Dermis microvascular lymphatic vessel endothelial cell (primary cell): Measurements from ENCODE around the gene COL13A1. TPM values are rescaled to one million over a fixed set of nuclear protein-coding genes. Genes with fewer than 3 reads are reported as not detected.

Experiments used
- DNase-seq, 2 donors: peaks; one replicate each; pipeline versions ENCODE4 v3.0.0 to v3.0.0-alpha.2; 2010; ENCODE audit warnings: low read depth in 2 of 2
- total RNA-seq: library from RNA; depleted of rRNA; stranded (reverse); fragments of >200 nt; gene quantifications from 2 replicates; pipeline ENCODE4 v1.2.1, GENCODE V29; 2014

Gene COL13A1
- total RNA-seq, 1 donor from 2014 or later, result 4.7 TPM

DNA sequence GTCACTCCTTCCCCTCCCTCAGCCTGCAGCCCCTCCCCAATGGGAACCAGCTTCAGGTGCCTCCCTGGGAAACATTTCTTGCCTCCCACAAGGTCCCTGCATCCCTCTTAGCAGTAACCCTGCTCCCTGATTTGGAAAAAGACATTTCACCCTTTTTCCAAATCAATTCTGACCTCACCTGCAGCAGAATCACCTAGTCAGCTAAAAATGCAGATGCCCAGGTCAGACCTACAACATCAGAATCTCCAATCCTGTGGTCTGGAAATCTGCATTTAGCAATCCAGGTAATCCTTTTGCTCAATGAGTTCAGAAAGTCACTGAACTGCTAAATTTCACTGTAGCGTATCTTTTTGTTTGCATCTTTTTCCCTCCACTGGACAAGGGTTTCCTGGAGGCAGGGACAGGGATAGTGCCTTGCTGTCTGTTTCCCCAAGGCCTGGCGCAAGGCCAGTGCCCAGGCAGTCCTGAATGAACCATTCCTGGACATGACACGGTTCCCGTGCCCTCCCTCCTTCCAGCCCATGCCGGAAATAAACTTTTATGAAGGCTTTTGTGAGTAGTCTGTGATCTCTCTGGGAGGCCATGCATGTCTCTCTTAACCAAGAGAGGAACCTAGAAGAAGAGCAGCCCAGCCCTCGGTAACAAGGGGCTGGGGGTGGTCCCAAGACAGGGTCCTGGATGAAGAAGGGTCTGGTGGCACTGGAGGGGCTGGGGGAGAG lies 44.0 kb downstream of the COL13A1 start:
- peak; percentile 45 to 82 for DNase-seq

DNA sequence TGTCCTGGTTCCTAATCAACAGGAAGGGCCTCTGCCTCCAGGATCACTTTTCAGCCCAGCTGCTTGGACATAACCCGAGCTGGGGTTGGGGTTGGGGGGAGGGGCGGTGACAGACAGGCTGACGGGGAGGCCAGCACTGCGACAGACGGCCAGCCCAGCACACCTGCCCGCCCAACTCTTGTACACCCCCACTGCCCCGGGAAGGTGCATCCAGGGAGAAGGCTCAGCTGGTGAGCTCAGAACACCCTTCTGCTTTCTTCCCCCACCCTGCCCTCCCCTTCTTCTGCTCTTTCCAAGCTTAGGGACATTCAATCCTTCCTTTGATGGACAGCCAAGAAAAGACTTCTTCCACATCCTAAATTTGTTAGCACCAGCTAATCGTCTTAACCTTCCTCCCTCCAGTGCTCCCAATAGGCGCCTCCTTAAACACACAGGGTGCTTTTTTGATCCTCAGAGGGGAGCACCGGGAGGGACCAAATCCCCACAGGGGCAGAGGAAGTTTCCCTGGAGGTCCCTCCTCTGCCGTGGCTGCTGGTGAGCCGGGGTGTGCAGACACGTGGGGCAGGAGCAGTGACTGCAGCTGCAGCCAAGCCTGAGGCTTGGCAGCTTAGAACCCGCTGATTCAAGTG lies 44.7 kb downstream of the COL13A1 start:
- no peak for DNase-seq

DNA sequence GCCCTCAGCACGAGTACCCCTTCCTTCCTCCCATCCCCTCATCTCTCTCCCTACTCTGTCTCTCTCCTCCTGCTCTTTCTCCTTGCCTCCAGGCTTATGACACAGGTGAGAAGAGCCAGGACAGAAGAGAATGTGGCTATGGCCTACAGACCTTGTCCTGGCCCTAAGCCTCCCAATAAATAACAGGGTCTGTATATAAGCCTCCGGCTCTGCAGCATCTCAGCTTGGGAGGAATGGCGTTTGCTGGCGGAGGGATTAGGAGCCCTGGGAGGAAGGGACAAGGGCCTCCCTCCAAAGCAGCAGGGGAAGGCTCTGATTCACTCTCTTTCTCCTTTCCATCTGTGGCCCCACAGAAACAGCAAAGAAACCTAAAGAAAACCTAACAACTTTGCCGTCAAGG lies 45.8 kb downstream of the COL13A1 start:
- DNase-seq, result no peak

DNA sequence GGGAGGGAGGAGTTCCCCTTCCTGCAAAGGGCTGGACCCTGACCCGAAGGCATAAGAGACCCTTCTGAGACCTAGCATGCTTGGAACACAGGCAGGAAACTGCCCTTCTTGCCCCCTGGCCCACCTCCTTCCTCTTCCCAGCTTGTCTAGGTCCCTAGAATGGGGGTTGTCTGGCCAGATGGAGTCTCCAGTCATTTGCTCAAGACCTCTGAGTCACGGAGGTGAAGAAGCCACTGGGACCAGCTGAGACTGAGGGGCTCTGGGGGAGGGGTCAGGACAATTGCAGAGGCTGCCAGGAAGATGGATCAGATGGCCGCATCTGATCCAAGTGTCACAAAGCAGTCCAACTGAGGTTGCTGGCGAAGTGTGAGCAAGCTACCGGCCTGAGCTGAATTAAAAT lies 46.2 kb downstream of the COL13A1 start:
- DNase-seq, result peak in 1 of 2 donors; percentile 26

DNA sequence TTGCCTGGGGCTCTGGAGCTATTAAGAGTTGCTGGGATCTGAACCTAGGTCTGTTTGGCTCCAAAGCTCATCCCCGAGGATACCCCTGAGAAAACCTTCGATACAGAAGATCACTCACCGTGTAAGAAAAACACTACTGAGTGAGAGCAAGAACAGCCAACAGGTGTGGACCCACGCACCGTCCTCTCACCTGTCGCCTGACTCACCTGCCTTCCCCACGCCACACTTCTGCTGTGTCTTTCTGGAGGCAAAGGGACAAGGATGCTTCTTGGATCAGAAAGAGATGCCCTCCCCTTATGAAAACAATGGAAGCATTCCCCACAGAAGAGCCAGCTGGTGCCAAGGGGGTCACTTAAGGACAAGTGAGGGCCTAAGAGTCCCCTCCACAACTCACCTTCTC lies 46.7 kb downstream of the COL13A1 start:
- no peak for DNase-seq

DNA sequence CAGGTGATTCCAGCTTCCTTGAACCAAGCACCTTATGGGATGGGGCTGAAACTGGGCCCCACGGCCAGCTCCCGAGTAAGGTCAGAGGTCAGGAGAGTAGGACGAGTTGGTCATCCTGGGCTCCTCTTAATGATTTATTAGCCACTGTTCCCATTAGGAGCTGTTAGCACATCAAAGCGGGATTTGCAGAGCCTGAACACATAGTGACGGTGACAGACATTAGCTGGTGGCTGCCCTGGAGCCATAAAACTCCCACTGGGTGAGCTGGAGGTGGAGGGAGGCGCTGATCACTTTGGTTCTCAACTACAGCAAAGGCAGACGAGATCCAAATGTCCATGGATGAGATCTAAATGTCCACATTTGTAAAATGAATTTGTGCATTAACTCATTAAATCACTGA lies 48.1 kb downstream of the COL13A1 start:
- no peak for DNase-seq

DNA sequence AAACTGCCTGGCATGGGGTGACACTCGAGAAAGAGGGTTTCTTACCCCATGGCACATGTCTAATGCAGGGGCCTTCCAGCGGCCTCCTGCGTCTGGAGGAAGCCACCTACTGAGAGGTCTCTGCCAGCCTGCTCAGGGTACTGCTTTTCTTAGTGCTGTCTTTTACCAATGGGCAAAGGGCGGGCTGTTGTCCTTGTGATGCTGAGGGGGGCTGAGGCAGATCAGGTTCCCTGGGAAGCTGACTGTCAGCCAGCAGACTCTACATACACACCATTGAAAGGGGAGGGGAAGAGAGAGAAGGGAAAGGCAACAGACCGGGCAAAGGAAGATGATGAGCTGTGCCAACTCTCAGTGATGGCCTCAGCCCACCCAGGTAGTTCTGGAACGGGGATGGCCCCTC lies 48.7 kb downstream of the COL13A1 start:
- DNase-seq, result no peak

DNA sequence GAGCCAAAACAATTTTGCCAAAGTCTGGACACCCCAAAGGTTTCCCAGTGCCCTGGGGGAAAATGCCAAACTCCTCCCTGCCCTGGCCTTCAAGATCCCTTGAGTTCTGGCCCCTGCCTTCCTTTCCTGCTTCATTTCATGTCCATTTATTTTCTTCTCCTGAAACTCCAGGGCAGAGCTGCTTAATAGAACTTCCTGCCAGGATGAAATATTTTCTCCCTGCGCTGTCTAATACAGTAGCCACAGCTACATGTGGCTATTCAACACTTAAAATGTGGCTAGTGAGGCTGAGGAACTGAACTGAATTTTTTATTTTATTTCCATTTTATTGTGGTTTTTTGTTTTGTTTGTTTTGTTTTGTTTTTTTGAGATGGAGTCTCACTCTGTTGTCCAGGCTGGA lies 49.6 kb downstream of the COL13A1 start:
- DNase-seq, result no peak

DNA sequence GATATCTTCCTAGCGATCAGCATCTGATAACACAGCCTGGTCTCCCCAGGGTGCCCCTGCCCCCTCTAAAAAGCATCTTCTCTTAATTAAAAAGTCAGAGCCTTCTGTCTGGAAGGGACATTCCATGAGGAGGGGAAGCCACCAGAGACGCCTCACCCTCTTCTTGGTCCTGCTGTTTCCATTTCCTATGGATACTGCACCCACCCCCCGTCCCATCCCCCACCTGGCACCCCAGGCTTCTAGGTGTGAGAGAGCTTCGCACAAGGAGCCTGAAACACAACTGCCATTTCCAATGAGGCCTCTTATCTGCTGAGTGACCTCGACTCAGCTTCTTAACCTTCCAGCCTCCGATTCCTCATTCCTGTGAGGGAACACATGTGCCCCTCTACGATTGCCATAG lies 51.4 kb downstream of the COL13A1 start:
- DNase-seq, result no peak

DNA sequence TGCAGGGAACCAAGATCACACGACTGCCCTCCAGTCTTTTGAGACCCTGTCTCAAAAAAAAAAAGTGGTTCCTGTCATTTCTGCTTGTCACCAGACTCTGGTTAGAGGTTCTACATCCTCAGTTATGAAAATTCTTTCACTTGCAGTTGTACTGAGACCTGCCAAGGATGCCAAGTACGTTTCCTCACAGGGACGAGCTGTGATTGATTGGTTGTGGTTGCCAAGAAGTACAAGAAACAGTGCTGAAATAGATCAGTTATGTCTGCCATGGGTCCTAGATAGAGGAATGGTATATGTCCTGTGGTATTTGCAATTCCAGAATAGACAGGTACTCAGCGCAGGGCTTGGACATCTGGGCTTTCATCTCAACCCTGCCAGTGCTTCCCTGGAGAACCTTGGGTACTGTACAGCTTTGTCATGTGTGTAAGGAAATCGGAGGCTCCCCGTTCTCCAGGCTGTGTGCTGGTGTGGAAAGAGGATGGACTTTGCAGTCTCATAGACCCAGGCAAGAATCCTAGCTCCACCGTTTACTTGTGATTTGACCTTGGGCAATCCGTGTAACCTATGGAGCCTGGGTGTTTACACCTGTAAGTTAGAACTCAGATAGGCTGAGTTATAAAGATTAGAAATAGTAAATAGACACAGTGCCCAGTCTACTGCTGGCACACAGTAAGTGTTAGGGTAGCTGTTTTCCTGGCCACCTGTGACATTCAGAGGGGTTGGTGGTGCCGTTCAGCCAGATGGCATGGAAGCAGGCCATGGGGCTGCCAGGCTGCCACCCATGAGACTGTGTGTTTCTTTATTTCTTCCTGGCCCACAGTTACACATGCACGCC lies 53.0 kb downstream of the COL13A1 start:
- no peak for DNase-seq

DNA sequence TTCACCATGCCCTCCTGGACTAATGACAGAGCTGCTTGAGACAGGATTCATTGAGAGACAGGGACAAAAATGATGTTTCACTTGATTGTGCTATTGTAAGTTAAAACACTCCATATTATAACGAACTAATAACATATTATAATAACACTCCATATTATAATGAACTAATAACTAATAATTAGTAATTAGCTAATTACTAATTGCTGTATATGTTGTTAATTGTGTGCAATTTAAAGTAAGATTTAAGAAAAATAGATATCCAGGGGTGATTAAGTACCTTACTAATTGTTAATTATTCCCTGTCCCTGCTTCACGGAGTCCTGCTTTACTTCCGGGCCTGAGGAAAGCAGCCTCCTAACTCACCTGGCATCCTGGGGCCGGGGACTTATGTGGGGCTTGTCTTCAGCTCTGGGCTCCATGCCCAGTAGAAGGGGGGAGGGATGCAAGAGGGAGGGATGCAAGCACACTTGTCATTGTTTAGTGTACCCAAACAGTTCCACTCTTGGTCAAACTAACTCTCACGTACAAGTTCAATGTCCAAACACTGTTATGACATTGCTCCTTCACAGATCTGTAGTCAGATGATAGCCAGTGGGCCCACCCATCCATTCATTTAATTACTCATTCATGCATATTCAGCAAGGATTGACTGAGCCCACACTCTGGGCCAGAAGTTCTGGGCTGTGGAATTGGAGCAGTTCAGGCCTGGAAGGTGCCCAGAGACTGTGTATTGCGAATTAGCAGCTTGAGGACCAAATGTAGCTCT lies 53.8 kb downstream of the COL13A1 start:
- no peak for DNase-seq

DNA sequence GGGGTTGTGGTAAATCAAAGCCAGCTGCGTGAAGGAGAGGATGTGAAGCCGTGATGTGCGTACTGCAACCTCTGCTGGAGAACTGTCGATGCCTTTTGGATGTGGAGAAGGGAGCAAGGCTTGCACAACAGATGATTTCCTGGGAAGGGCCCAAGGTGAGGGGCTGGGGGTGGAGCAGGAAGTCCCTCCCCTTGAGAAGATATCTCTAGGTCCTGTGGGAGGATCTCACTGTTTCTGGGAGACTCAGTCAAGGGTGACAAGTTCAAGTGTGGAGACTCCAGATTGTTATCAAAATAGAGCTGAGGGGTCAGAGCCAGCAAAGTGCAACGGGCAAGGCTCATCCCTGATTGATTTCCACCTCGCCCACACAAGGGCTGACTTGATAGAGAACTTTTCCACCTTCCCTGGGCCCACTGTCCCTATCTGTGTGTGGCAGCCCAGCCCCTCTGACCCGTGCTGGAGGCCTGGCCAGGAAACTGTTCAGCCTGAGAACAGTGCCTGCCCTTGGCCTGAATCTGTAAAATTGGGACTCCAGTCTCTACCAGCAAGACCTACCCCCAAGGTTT lies 55.0 kb downstream of the COL13A1 start:
- no peak for DNase-seq

DNA sequence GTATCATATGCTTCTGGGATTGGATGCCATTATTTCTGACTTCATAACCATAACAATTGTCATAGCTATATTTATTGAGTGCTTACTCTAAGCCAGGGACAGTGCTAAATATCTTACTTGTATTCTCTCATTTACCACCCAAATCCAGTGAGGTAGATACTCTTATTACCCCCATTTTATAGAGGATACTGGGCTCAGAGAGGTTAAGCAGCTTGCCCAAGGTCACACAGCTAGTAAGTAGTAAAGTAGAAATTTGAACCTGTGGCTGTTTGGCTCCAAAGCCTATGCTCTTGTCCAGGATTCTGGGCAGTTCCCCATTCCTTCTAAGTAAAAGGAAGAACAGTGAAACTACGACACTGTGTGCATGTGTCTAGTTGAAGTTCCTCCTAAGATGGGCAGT lies 56.5 kb downstream of the COL13A1 start:
- DNase-seq, result no peak

DNA sequence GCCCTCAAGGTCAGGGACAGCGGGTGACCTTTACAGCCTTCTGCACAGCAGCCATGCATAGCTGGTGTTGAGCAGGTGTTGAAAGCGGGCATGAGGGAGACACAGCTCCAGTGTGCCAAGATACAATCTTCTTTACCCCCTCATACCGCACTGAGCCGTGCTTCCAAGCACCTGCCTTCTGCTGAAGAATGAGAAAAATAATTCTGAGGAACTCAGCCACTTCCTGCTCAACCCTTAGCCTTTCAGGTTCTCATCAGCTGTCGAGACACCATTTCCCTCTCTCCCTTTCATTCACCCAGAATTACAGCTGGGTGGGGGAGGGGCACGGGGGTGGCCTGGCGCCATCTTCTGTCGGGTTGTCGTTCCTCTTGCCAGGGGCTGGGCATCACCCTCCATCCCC lies 58.6 kb downstream of the COL13A1 start:
- DNase-seq, result no peak

DNA sequence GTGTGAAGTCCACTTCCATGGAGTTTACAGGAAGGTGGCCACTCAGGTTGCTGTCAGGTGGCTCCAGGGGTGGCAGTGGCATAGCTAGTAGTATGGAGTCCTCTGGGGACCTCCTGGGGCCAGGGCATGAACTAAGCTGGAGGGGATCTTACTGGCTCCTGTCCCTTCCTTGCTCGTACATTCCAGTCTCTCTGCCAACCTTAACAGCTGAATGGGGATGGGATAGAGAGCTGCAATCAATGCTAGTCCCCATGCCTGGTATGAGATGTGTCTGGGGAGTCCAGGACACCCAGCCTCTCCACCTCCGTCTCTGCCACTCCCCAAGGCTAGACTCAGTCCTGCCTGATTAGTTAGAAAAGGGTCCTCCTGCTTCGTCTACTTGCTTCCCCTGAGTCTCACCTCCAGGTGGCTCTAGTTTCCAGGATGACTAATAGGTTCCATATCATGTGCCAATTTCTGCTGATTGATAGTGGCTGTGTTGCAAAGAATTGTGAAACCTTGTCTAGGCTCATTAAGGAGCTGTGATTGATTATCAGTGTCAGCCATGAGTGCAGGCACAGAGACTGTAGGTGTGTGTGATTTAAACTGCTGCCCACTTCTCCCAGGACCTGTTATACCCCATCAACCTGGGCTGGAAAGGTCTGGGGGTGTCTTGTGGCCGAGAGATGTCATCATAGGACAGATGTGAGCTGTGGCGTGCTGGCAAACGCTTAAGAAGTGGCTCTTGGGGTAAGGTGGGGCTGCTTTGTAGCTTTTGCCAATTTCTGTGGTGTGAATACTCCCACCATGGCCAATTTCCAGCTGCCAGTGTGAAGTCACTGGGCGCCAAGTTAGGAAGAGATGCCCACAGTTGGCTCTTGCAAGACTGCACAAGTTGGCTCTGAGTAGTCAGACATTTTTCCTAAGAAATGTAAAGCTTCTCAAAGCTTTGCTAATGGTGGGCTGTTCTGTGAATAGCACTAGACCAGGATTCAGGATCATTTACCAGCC lies 59.8 kb downstream of the COL13A1 start:
- DNase-seq, result peak; percentile 85 to 92

DNA sequence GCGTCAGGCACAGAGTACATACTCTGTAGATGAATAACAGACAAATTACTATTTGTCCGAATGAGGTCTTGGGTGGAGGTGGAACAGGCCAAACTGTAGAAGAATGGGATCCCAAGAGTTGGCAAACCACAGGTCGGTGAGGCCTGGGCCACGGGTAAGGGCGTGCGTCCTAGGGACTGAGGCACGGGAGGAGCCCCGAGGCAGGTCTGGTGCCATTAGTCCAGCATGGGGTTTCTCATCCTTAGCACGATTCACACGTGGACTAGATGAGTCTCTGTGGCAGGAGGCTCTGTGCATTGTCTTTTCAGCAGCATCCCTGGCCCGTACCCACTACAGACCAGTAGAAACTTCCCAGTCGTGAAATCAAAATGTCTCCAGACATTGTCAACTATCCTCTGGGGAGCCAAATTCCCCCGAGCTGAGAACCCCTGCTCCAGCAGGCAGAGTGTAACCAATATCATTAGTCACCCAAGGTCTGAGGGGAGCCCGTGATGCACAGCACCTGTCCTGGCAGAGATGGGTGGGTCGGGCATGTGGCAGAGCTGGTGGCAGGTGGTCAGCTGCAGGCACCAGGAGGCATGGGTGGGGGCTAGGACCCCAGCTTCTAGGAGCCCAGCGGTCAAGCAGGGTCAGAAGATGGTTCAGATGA lies 61.3 kb downstream of the COL13A1 start:
- no peak for DNase-seq

DNA sequence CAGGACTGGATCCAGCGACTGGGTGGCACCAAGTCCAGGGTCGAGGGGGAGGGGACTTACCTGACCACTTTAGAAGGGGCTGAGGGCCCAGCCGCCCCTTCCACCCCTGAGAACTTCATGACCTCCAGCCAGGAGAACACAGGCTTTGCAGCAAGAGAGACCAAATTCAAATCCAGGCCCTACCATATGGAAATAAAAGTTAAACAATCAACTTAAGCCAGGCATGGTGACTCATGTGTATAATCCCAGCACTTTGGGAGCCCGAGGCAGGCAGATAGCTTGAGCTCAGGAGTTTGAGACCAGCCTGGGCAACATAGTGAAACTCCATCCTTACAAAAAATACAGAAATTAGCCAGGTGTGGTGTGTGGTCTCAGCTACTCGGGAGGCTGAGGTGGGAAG lies 61.9 kb downstream of the COL13A1 start:
- DNase-seq, result peak in 1 of 2 donors; percentile 35

DNA sequence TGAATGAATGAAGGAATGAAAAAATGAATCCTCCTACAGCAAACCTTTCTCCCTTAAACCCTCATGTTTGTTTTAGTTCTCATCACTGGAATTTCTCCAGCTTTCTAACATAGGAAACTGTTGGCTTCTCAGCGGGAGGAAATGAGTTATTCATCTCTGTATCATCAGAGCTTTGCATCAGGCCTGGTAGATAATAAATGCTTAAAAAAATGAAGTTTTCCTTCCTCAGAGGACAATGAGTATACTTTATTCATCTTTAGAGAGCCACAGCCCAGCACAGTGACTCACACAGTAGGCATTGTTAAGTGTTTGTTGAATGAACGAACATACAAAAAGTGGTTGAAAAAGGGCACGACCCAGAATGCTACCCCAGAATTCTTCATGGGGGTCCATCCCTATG lies 62.6 kb downstream of the COL13A1 start:
- DNase-seq, result peak; percentile 71 to 90

DNA sequence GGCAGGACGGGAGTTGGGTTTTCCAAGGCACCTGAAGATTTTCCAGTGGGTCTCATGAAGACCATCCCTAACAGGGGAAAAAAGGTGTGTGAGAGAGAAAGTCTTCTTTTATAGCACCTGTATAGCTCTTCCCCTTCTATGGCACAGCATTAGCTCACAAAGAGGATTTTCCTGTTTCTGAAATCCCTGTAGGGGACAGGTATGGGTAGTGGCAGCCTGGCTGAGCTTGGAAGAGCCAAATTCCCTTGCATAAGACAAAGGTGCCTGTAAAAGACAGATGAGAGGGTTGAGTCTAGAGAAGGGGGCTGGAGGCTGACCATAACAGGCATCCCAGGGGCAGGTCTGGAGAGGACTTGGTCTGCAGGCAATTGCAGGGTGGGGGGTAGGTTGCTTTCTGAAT lies 63.7 kb downstream of the COL13A1 start:
- no peak for DNase-seq

DNA sequence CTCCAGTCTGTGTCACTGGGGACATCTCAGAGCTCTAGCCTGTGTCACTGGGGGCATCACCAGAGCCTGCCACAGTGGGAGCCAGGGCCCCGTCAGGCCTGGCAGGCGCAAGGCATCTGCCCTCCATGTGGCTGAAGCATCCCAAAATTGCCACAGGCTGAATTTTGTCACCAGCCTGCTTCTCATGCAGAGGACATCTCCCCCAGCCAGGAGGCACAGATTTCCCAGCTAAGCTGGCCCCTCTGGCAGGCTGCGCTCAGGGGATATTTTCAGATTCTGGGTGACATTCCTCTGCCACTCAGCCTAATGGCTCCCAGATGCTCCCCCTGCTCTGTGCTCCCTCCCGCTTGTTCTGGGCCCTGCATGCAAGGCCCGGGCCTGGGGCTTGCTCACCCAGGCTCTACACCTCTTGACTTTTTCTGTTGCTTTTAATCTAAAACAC lies 64.6 kb downstream of the COL13A1 start:
- DNase-seq, result no peak
